Endothelial cell of umbilical vein (primary cell): ENCODE results near the gene ERBB3. TPM values are rescaled to one million over a fixed set of nuclear protein-coding genes. Genes with fewer than 3 reads are reported as not detected.

Source experiments
- BruUV-seq: library from RNA; stranded (reverse); fragments of 400-500 nt; replicated peaks from 2 replicates; lab custom pipeline; 2021; lab: Mats Ljungman, UMichigan
- CTCF ChIA-PET: fragments of 300-600, 350-600 bp; sonication (Branson Sonifier 250); formaldehyde crosslinking; loops from one replicate; lab custom pipeline; 2021; ENCODE audit warnings: antibody characterized with exemption, inconsistent platforms; lab: Charles Lee
- POLR2A ChIA-PET: fragments of 300-600, 350-600 bp; sonication (Branson Sonifier 250); formaldehyde crosslinking; loops from one replicate; lab custom pipeline; 2021; ENCODE audit warnings: antibody characterized with exemption, inconsistent platforms; lab: Charles Lee
- DNase-seq: peaks from one replicate; pipeline ENCODE4 v3.0.0-alpha.2; 2011; ENCODE audit warnings: low read depth, low spot score
- FAIRE-seq: peaks from 2 replicates; lab custom pipeline; 2011; peaks lifted over from hg19 to GRCh38; lab: Jason Lieb, UNC
- H2AFZ ChIP-seq: 2 replicates; pipeline ENCODE4 v1.6.0; 2012; ENCODE audit warnings: low read depth, low read length, control low read depth, inconsistent platforms
- H3K27ac ChIP-seq: 2 replicates; pipeline ENCODE4 v1.5.1; 2011; ENCODE audit warnings: low read depth, mild to moderate bottlenecking, control low read depth, low read length, moderate library complexity; ENCODE audit not compliant: insufficient read depth
- H3K27me3 ChIP-seq, 2 experiments: 2 replicates each; pipeline versions ENCODE4 v1.6.0 to v1.6.1; 2011; ENCODE audit warnings: low read length in 2 of 2, mixed read lengths in 1 of 2; ENCODE audit not compliant: control insufficient read depth in 2 of 2, insufficient read depth in 2 of 2
- H3K36me3 ChIP-seq, 2 experiments: 2 replicates in 1 of 2; 3 replicates in 1 of 2; pipeline ENCODE4 v1.5.1; 2011; ENCODE audit warnings: low read length in 2 of 2, mild to moderate bottlenecking in 1 of 2, moderate library complexity in 1 of 2; ENCODE audit not compliant: control insufficient read depth in 2 of 2, insufficient read depth in 2 of 2; ENCODE audit errors: extremely low read depth in 1 of 2
- H3K4me1 ChIP-seq: 3 replicates; pipeline ENCODE4 v1.5.1; 2011; ENCODE audit warnings: mild to moderate bottlenecking, low read length; ENCODE audit not compliant: control insufficient read depth, insufficient read depth; ENCODE audit errors: extremely low read depth
- H3K4me2 ChIP-seq: 2 replicates; pipeline ENCODE4 v1.6.1; 2011; ENCODE audit warnings: low read length, control low read depth, mixed read lengths; ENCODE audit not compliant: insufficient read depth
- H3K4me3 ChIP-seq, 3 experiments: fragments of 200-600 bp in 1 of 3; sonication (generic), shearing (Covaris generic) in 1 of 3; replicated peaks in 1 of 3; 2 replicates each; pipeline ENCODE4 v1.5.1; 2011 to 2016; ENCODE audit warnings: control low read depth in 3 of 3, low read length in 3 of 3, mild to moderate bottlenecking in 2 of 3, inconsistent platforms in 1 of 3, low read depth in 1 of 3, moderate library complexity in 1 of 3; ENCODE audit not compliant: insufficient read depth in 1 of 3
- H3K79me2 ChIP-seq: 2 replicates; pipeline ENCODE4 v1.6.0; 2012; ENCODE audit warnings: low read length, inconsistent platforms; ENCODE audit not compliant: control insufficient read depth, insufficient read depth
- H3K9ac ChIP-seq: replicated peaks from 2 replicates; pipeline ENCODE3; 2011; ENCODE audit warnings: low read length, control low read depth; ENCODE audit not compliant: insufficient read depth; ENCODE audit errors: extremely low read depth
- H3K9me1 ChIP-seq: replicated peaks from 3 replicates; pipeline ENCODE4 v1.6.0; 2011; ENCODE audit warnings: mild to moderate bottlenecking, low read length; ENCODE audit not compliant: control insufficient read depth, insufficient read depth; ENCODE audit errors: extremely low read depth
- H3K9me3 ChIP-seq: replicated peaks from 2 replicates; pipeline ENCODE4 v1.5.1; 2012; ENCODE audit warnings: low read length, inconsistent platforms; ENCODE audit not compliant: control insufficient read depth, insufficient read depth
- H4K20me1 ChIP-seq: replicated peaks from 2 replicates; pipeline ENCODE3; 2011; ENCODE audit warnings: mild to moderate bottlenecking, low read length; ENCODE audit not compliant: control insufficient read depth, insufficient read depth; ENCODE audit errors: extremely low read depth
- EZH2 ChIP-seq: IDR thresholded peaks from 2 replicates; pipeline ENCODE4 v1.6.1; 2012; ENCODE audit warnings: borderline replicate concordance, low read depth, mild to moderate bottlenecking, moderate library complexity, low read length, inconsistent platforms; ENCODE audit not compliant: severe bottlenecking
- GATA2 ChIP-seq: IDR thresholded peaks from 2 replicates; pipeline ENCODE4 v1.7.0; 2011; ENCODE audit warnings: low read depth, mild to moderate bottlenecking, moderate library complexity, mixed read lengths, low read length; ENCODE audit not compliant: insufficient read length, insufficient read depth
- dilution Hi-C: fragments of 300-500 bp; cut with MboI; formaldehyde crosslinking; loops from one replicate; pipeline ENCODE4 v1.15.0; 2019; ENCODE audit warnings: low sequenced_read_pairs; ENCODE audit not compliant: extremely low pct_ligation_motif_present
- intact Hi-C: fragments of 100-400 bp; cut with micrococcal nuclease; formaldehyde crosslinking; loops from one replicate; pipeline ENCODE4 v1.10.0; 2022
- polyA plus RNA-seq, 4 experiments: library from polyadenylated mRNA; depleted of rRNA in 3 of 4; stranded (reverse) in 3 of 4; unstranded in 1 of 4; fragments of >200 nt; gene quantifications; 2 replicates each; pipeline versions ENCODE4 v1.2.1 to v1.2.3, GENCODE V29; 2011 to 2012; ENCODE audit warnings: missing spikeins in 1 of 4
- total RNA-seq: library from RNA; stranded (reverse); gene quantifications from 2 replicates; pipeline ENCODE4 v1.2.3, GENCODE V29; 2021
- TF ChIP-seq, protein P1 (sequence below), 2 donors: IDR thresholded peaks; 1 replicate in 1 of 2; 2 replicates in 1 of 2; pipeline ENCODE4 v1.5.1; 2011; ENCODE audit warnings: low read length in 2 of 2, mild to moderate bottlenecking in 2 of 2, moderate library complexity in 2 of 2, control low read depth in 1 of 2, inconsistent platforms in 1 of 2, low read depth in 1 of 2; ENCODE audit not compliant: insufficient read depth in 1 of 2; ENCODE audit errors: extremely low read depth in 1 of 2

ERBB3 gene
- total and polyA plus RNA-seq, 2 donors (not counting 3 experiments of a cell fraction or from before 2014, with no cell fraction given) = 0.11 to 1.5 TPM

GRCh38 chr12:56078931-56079722 is 838 bp upstream of the ERBB3 start:
- dilution Hi-C loops (no loop called here), intact Hi-C loops (loop anchor here (1.0 kb wide), 5 partner anchors 25 to 83 kb away; partner anchors contain the start of genes PA2G4 and RPL41)
- FAIRE-seq = peak; percentile 91
- Histone ChIP-seq H4K20me1 (no peaks in the 10 kb centered on the region), H3K9me3 (no peaks in the 10 kb centered on the region), H3K9me1 (no peaks in the 10 kb centered on the region), H3K4me2 (peak overlapping the region; percentile 85), H3K36me3 (no peaks in the 10 kb centered on the region), H3K9ac (peak overlapping the region; percentile 41), H3K79me2 (no peaks in the 10 kb centered on the region), H3K4me3 (peak overlapping the region; percentile 31 to 58 (median 36)), H3K27ac (no peak overlapping the region), H3K27me3 (peaks cover 2 to 4% of the 10 kb centered on the region in 2 experiments), H3K4me1 (peaks cover 8% of the 10 kb centered on the region), H2AFZ (peak overlapping the region; percentile 91)
- peak; percentile 93 for DNase-seq
- TF ChIP-seq, protein P1, sequence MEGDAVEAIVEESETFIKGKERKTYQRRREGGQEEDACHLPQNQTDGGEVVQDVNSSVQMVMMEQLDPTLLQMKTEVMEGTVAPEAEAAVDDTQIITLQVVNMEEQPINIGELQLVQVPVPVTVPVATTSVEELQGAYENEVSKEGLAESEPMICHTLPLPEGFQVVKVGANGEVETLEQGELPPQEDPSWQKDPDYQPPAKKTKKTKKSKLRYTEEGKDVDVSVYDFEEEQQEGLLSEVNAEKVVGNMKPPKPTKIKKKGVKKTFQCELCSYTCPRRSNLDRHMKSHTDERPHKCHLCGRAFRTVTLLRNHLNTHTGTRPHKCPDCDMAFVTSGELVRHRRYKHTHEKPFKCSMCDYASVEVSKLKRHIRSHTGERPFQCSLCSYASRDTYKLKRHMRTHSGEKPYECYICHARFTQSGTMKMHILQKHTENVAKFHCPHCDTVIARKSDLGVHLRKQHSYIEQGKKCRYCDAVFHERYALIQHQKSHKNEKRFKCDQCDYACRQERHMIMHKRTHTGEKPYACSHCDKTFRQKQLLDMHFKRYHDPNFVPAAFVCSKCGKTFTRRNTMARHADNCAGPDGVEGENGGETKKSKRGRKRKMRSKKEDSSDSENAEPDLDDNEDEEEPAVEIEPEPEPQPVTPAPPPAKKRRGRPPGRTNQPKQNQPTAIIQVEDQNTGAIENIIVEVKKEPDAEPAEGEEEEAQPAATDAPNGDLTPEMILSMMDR (IDR thresholded peaks at IDR 0.05; ENCODE audit: extremely low read depth in 1 of 2, insufficient read depth in 1 of 2, low read depth in 1 of 2, low read length in 2 of 2) = peak; percentile 81 to 82
- TF ChIP-seq GATA2 (no peak), EZH2 (peak; percentile 24)
- POLR2A ChIA-PET = interaction anchor here (1.0 kb wide), 1 partner anchor 34 kb away, joined by 4 read pairs; no protein-coding TSS in a partner anchor
- CTCF ChIA-PET = interaction anchor here (0.6 to 5.0 kb wide), 21 partner anchors 9 to 349 kb away, joined by 3 to 59 read pairs (median 5); partner anchors contain the start of genes PA2G4, RNF41 and ZC3H10
- no TSS peak for BruUV-seq
